Hepatocyte (in vitro differentiated cells): ENCODE data around the gene IFT27. TPM values are rescaled to one million over a fixed set of nuclear protein-coding genes. Genes with fewer than 3 reads are reported as not detected.

Experiments used
- DNase-seq: peaks from one replicate; pipeline ENCODE4 v3.0.0-alpha.2; 2016; ENCODE audit warnings: low spot score
- H2AFZ ChIP-seq: fragments of 200-600 bp; sonication (generic); 2 replicates; pipeline ENCODE4 v1.6.0; 2016; ENCODE audit warnings: antibody characterized with exemption, mild to moderate bottlenecking
- H3K27ac ChIP-seq: fragments of 200-600 bp; sonication (generic); 2 replicates; pipeline ENCODE4 v1.5.1; 2016; ENCODE audit warnings: mild to moderate bottlenecking
- H3K27me3 ChIP-seq: fragments of 200-600 bp; sonication (generic); 2 replicates; pipeline ENCODE4 v1.6.1; 2016
- H3K36me3 ChIP-seq: fragments of 200-600 bp; sonication (generic); replicated peaks from 2 replicates; pipeline ENCODE4 v1.5.1; 2016; ENCODE audit warnings: low read depth; ENCODE audit not compliant: insufficient read depth
- H3K4me1 ChIP-seq: fragments of 200-600 bp; sonication (generic); 2 replicates; pipeline ENCODE4 v1.5.1; 2016; ENCODE audit warnings: mild to moderate bottlenecking, moderate library complexity; ENCODE audit not compliant: insufficient read depth
- H3K4me2 ChIP-seq: fragments of 200-600 bp; sonication (generic); 2 replicates; pipeline ENCODE4 v1.6.0; 2016
- H3K4me3 ChIP-seq: fragments of 200-600 bp; sonication (generic); 2 replicates; pipeline ENCODE4 v1.5.1; 2016; ENCODE audit warnings: mild to moderate bottlenecking
- H3K79me2 ChIP-seq: fragments of 200-600 bp; sonication (generic); 2 replicates; pipeline ENCODE4 v1.6.0; 2017; ENCODE audit warnings: mild to moderate bottlenecking
- H3K9me2 ChIP-seq: fragments of 200-600 bp; sonication (generic); replicated peaks from 2 replicates; pipeline ENCODE4 v1.6.0; 2017; ENCODE audit warnings: mild to moderate bottlenecking; ENCODE audit not compliant: insufficient read depth
- H3K9me3 ChIP-seq: fragments of 200-600 bp; sonication (generic); 2 replicates; pipeline ENCODE4 v1.5.1; 2016; ENCODE audit warnings: low read depth, mild to moderate bottlenecking
- H4K20me1 ChIP-seq: fragments of 200-600 bp; sonication (generic); 2 replicates; pipeline ENCODE4 v1.6.0; 2016; ENCODE audit warnings: mild to moderate bottlenecking; ENCODE audit not compliant: insufficient read depth, poor library complexity, severe bottlenecking
- EZH2 ChIP-seq: fragments of 200-600 bp; sonication (generic); IDR thresholded peaks from 2 replicates; pipeline ENCODE4 v1.6.1; 2016; ENCODE audit warnings: antibody characterized with exemption, mild to moderate bottlenecking, borderline replicate concordance
- EZH2phosphoT487 ChIP-seq: fragments of 200-600 bp; sonication (generic); IDR thresholded peaks from one replicate; pipeline ENCODE4 v1.6.1; 2018; ENCODE audit warnings: antibody characterized with exemption, mild to moderate bottlenecking, low read depth, moderate library complexity; ENCODE audit not compliant: unreplicated experiment, severe bottlenecking
- WGBS: methylation state at CpG from one replicate; pipeline ENCODE4 v1.1.6; 2016; ENCODE audit warnings: low lambda C conversion rate; ENCODE audit errors: missing lambda C conversion rate; 5-methylcytosine and 5-hydroxymethylcytosine counted together
- polyA plus RNA-seq: library from polyadenylated mRNA; unstranded; fragments of >200 nt; fragmentation: Nextera tagmentation; extraction: Ambion mirVana; gene quantifications from 2 replicates; pipeline ENCODE4 v1.2.1, GENCODE V29; 2016
- total RNA-seq: library from RNA; depleted of rRNA; stranded (reverse); fragments of >200 nt; gene quantifications from 2 replicates; pipeline ENCODE4 v1.2.3, GENCODE V29; 2014
- TF ChIP-seq, protein P1 (sequence below): fragments of 200-600 bp; sonication (generic); IDR thresholded peaks from 2 replicates; pipeline ENCODE4 v1.5.1; 2016; ENCODE audit warnings: antibody characterized with exemption, mild to moderate bottlenecking; ENCODE audit not compliant: poor library complexity

IFT27 gene
- total and polyA plus RNA-seq, 2 experiments from 2014 or later: 15.3 to 25.3 TPM

DNA sequence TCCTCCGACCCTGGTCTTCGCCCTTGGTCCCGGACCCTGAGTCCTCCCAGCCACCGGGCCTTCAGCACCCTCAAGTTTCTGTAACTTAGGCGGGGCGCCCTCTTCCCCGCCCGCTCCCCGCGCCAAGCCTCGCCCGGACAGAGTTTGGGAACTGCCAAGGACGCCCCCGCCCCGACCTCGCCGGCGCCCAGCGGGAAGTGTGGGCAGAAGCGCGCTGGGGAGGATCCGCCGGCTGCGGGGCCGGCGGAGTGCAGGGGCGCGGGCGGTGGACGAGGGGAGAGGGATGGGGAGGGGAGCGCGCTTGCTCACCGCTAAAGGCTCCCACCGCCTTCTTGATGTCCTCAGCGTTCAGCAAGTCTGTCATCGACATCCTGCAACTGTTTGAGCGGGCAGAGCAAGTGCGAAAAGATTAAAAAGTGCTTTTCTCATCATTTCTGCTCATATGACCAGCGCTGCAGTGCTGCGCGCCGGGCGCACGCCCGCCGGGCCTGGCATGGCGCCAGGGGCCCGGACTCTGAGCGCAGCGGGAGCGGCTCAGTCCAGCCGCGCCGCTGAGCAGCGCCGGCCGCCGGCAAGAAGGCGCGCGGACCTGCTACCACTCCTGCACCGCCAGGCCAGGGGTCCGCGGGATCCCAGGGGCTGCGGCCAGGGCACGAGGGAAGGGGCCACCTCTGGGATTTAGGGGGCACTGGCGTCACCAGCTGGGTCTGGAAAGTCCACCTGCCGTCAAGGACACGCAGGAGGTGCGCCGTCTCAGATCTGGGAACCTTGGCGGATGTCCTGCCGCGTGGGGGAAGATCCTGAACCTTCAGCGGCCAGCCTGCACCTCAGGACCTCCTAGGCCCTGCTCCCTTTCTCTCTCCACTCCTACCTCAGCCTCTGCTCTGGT lies 41.0 kb upstream of the IFT27 start, which contains the start of gene PVALB:
Gene PVALB (minus strand): TSS at position 400 of the 889 bp plus-strand sequence. CDS start 30 bp downstream, at position 370.
- no peaks in the 10 kb centered on the region for H3K9me2 ChIP-seq
- WGBS: 3% methylated on average over 75 of the region's 75 CpGs
- peaks cover 5% of the 10 kb centered on the region for H3K4me1 ChIP-seq
- H3K27ac ChIP-seq: no peak within 1 kb of the TSS
- no peaks in the 10 kb centered on the region for H3K79me2 ChIP-seq
- no peaks in the 10 kb centered on the region for H3K9me3 ChIP-seq
- H3K36me3 ChIP-seq: no peaks in the 10 kb centered on the region
- peak; percentile 76 for DNase-seq
- H3K4me3 ChIP-seq: no peak within 1 kb of the TSS
- H2AFZ ChIP-seq: no peak within 1 kb of the TSS
- H3K27me3 ChIP-seq: peaks cover 87% of the 10 kb centered on the region
- peak within 1 kb of the TSS; percentile 85 for H3K4me2 ChIP-seq
- H4K20me1 ChIP-seq: no peaks in the 10 kb centered on the region
- TF ChIP-seq, protein P1, sequence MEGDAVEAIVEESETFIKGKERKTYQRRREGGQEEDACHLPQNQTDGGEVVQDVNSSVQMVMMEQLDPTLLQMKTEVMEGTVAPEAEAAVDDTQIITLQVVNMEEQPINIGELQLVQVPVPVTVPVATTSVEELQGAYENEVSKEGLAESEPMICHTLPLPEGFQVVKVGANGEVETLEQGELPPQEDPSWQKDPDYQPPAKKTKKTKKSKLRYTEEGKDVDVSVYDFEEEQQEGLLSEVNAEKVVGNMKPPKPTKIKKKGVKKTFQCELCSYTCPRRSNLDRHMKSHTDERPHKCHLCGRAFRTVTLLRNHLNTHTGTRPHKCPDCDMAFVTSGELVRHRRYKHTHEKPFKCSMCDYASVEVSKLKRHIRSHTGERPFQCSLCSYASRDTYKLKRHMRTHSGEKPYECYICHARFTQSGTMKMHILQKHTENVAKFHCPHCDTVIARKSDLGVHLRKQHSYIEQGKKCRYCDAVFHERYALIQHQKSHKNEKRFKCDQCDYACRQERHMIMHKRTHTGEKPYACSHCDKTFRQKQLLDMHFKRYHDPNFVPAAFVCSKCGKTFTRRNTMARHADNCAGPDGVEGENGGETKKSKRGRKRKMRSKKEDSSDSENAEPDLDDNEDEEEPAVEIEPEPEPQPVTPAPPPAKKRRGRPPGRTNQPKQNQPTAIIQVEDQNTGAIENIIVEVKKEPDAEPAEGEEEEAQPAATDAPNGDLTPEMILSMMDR: no peak
- peak; percentile 75 for TF ChIP-seq EZH2

GRCh38 chr22:36816339-36816635 lies 40.4 kb upstream of the IFT27 start:
- H3K4me3 ChIP-seq: no peak overlapping the region
- TF ChIP-seq, protein P1: no peak
- no peak for TF ChIP-seq EZH2
- peak; percentile 16 for TF ChIP-seq EZH2phosphoT487
- no peaks in the 10 kb centered on the region for H3K9me3 ChIP-seq
- H3K27ac ChIP-seq: no peak overlapping the region
- H3K27me3 ChIP-seq: peaks cover 87% of the 10 kb centered on the region
- 3% methylated on average over 12 of the region's 12 CpGs for WGBS
- no peaks in the 10 kb centered on the region for H3K36me3 ChIP-seq
- peak overlapping the region; percentile 85 for H3K4me2 ChIP-seq
- no peaks in the 10 kb centered on the region for H4K20me1 ChIP-seq
- no peak for DNase-seq
- no peak overlapping the region for H2AFZ ChIP-seq
- H3K4me1 ChIP-seq: peaks cover 5% of the 10 kb centered on the region
- H3K79me2 ChIP-seq: no peaks in the 10 kb centered on the region
- H3K9me2 ChIP-seq: no peaks in the 10 kb centered on the region

GRCh38 chr22:36815558-36816338 lies 39.8 kb upstream of the IFT27 start:
- DNase-seq: no peak
- no peaks in the 10 kb centered on the region for H3K9me2 ChIP-seq
- H3K27ac ChIP-seq: no peak overlapping the region
- no peak overlapping the region for H3K4me3 ChIP-seq
- H3K9me3 ChIP-seq: no peaks in the 10 kb centered on the region
- no peaks in the 10 kb centered on the region for H4K20me1 ChIP-seq
- H2AFZ ChIP-seq: no peak overlapping the region
- H3K36me3 ChIP-seq: no peaks in the 10 kb centered on the region
- H3K4me1 ChIP-seq: peaks cover 5% of the 10 kb centered on the region
- H3K4me2 ChIP-seq: peak overlapping the region; percentile 85
- WGBS: 41% methylated on average over 7 of the region's 8 CpGs
- H3K27me3 ChIP-seq: peaks cover 82% of the 10 kb centered on the region
- no peak for TF ChIP-seq EZH2
- TF ChIP-seq, protein P1: no peak
- TF ChIP-seq EZH2phosphoT487: no peak
- H3K79me2 ChIP-seq: no peaks in the 10 kb centered on the region
